ENCODE measurements around the gene TRIM27. TPM values are rescaled to one million over a fixed set of nuclear protein-coding genes. Genes with fewer than 3 reads are reported as not detected.
A peak's percentile ranks its signal among the peaks of the same experiment; 100 is the strongest.

TRIM27 gene
- total RNA-seq, 2 experiments from 2014 or later: 11.5 to 13.2 TPM

- no peak overlapping the region for H3K27ac Mint-ChIP-seq
- POLR2A ChIA-PET: no interaction called here
- Histone ChIP-seq H3K9me3 (ENCODE audit: control insufficient read depth in 1 of 2, insufficient read depth in 1 of 2, low read length in 2 of 2) (no peaks in the 10 kb centered on the region), H3K4me3 (ENCODE audit: low read length) (no peak overlapping the region), H3K27ac (ENCODE audit: low read depth in 1 of 2, low read length in 2 of 2) (peak overlapping the region in 1 of 2 donors; percentile 5), H3K36me3 (ENCODE audit: insufficient read depth, low read length) (peaks cover 93% of the 10 kb centered on the region), H3K4me1 (ENCODE audit: insufficient read depth, low read length) (no peaks in the 10 kb centered on the region), H3K27me3 (ENCODE audit: control insufficient read depth in 1 of 2, insufficient read depth in 2 of 2, low read length in 2 of 2) (no peaks in the 10 kb centered on the region)
- TF ChIP-seq CTCF (IDR thresholded peaks at IDR 0.05): no peak
- DNase-seq (no peak), ATAC-seq (ENCODE audit: poor library complexity) (no peak)
- CTCF ChIA-PET: no interaction called here
- H3K9me3 Mint-ChIP-seq: no peaks in the 10 kb centered on the region
- H3K4me3 Mint-ChIP-seq: no peak overlapping the region
- no peaks in the 10 kb centered on the region for H3K27me3 Mint-ChIP-seq
- H3K36me3 Mint-ChIP-seq (ENCODE audit: low read depth): peaks cover 94% of the 10 kb centered on the region
- no peaks in the 10 kb centered on the region for H3K4me1 Mint-ChIP-seq (ENCODE audit: low read depth)
- intact Hi-C loops (cut with DNase I, micrococcal nuclease): no loop called here
Observed at GRCh38 chr6:28907394-28907793, 16.4 kb downstream of the TRIM27 start.

- POLR2A ChIA-PET: interaction anchor here (1.4 kb wide), 1 partner anchor 18 kb away, joined by 3 read pairs; no protein-coding TSS in a partner anchor
- CTCF ChIA-PET: no interaction called here
- Mint-ChIP-seq H3K27me3 (no peaks in the 10 kb centered on the region), H3K4me3 (no peak overlapping the region), H3K36me3 (ENCODE audit: low read depth) (peaks cover 97% of the 10 kb centered on the region), H3K9me3 (no peaks in the 10 kb centered on the region), H3K4me1 (ENCODE audit: low read depth) (no peaks in the 10 kb centered on the region), H3K27ac (no peak overlapping the region)
- no peak for ATAC-seq (ENCODE audit: poor library complexity)
- intact Hi-C loops (cut with DNase I, micrococcal nuclease): no loop called here
- Histone ChIP-seq H3K27ac (ENCODE audit: low read depth in 1 of 2, low read length in 2 of 2) (no peak overlapping the region), H3K4me3 (ENCODE audit: low read length) (no peak overlapping the region), H3K4me1 (ENCODE audit: insufficient read depth, low read length) (no peaks in the 10 kb centered on the region), H3K27me3 (ENCODE audit: control insufficient read depth in 1 of 2, insufficient read depth in 2 of 2, low read length in 2 of 2) (no peaks in the 10 kb centered on the region), H3K36me3 (ENCODE audit: insufficient read depth, low read length) (peaks cover 89% of the 10 kb centered on the region), H3K9me3 (ENCODE audit: control insufficient read depth in 1 of 2, insufficient read depth in 1 of 2, low read length in 2 of 2) (no peaks in the 10 kb centered on the region)
- no peak for DNase-seq
- no peak for TF ChIP-seq CTCF (IDR thresholded peaks at IDR 0.05)
Observed at GRCh38 chr6:28906669-28907068, 17.1 kb downstream of the TRIM27 start.

- Mint-ChIP-seq H3K27ac (no peak overlapping the region), H3K9me3 (no peaks in the 10 kb centered on the region), H3K27me3 (no peaks in the 10 kb centered on the region), H3K4me1 (ENCODE audit: low read depth) (peaks cover 2% of the 10 kb centered on the region), H3K4me3 (no peak overlapping the region), H3K36me3 (ENCODE audit: low read depth) (peaks cover 88% of the 10 kb centered on the region)
- H3K9me3 ChIP-seq (ENCODE audit: control insufficient read depth in 1 of 2, insufficient read depth in 1 of 2, low read length in 2 of 2): no peaks in the 10 kb centered on the region
- no peak overlapping the region for H3K4me3 ChIP-seq (ENCODE audit: low read length)
- no peaks in the 10 kb centered on the region for H3K4me1 ChIP-seq (ENCODE audit: insufficient read depth, low read length)
- no peak for ATAC-seq (ENCODE audit: poor library complexity)
- H3K27ac ChIP-seq (ENCODE audit: low read depth in 1 of 2, low read length in 2 of 2): no peak overlapping the region
- TF ChIP-seq CTCF (IDR thresholded peaks at IDR 0.05): no peak
- DNase-seq: no peak
- POLR2A ChIA-PET: no interaction called here
- H3K36me3 ChIP-seq (ENCODE audit: insufficient read depth, low read length): peaks cover 68% of the 10 kb centered on the region
- CTCF ChIA-PET: no interaction called here
- intact Hi-C loops (cut with DNase I, micrococcal nuclease): no loop called here
- no peaks in the 10 kb centered on the region for H3K27me3 ChIP-seq (ENCODE audit: control insufficient read depth in 1 of 2, insufficient read depth in 2 of 2, low read length in 2 of 2)
Observed at GRCh38 chr6:28903686-28904085, 20.1 kb downstream of the TRIM27 start.

Data from CD4-positive, alpha-beta T cell (primary cell).